Measurements from ENCODE around the gene CFAP410.
A peak's percentile ranks its signal among the peaks of the same experiment; 100 is the strongest.
"Not testable (repeated sequence)": the region's sequence is repeated elsewhere in the genome, so short reads cannot be mapped to it uniquely, and the experiment has no call there.

The CFAP410 gene

DNA sequence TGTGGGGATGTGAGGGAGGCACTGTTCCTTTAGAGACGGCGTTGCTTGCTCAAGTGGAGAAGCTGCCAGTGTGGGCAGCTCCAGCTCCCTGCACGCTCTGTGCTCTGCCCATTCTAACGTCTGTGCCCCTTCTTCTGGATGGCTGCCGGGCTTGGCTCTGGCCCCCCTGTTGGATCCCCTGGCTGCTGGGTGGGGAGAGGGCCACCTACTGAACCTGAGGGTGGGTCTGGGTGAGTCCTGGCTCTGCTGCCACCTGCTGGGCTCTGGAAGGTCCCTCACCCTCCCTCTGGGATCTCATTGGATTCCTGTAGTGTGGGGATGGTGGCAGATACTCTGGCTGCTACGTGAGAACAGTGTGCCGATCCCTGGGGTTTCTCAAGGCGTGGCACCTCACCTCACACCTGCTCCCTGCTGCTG is 34.3 kb downstream of the CFAP410 start:
- Histone ChIP-seq H3K9me3 (ENCODE audit: insufficient read depth, low read depth, low read length) (no peaks in the 10 kb centered on the region), H3K9ac (ENCODE audit: low read depth, low read length) (no peak overlapping the region), H3K4me1 (ENCODE audit: insufficient read depth, low read length) (no peaks in the 10 kb centered on the region; the same call in 1 of the 2 replicates), H3K27ac (ENCODE audit: low read length) (no peak overlapping the region), H3K36me3 (ENCODE audit: insufficient read depth, low read depth, low read length) (no peaks in the 10 kb centered on the region), H3K4me3 (ENCODE audit: low read length) (no peak overlapping the region), H3K27me3 (ENCODE audit: insufficient read depth, low read length) (no peaks in the 10 kb centered on the region)

DNA sequence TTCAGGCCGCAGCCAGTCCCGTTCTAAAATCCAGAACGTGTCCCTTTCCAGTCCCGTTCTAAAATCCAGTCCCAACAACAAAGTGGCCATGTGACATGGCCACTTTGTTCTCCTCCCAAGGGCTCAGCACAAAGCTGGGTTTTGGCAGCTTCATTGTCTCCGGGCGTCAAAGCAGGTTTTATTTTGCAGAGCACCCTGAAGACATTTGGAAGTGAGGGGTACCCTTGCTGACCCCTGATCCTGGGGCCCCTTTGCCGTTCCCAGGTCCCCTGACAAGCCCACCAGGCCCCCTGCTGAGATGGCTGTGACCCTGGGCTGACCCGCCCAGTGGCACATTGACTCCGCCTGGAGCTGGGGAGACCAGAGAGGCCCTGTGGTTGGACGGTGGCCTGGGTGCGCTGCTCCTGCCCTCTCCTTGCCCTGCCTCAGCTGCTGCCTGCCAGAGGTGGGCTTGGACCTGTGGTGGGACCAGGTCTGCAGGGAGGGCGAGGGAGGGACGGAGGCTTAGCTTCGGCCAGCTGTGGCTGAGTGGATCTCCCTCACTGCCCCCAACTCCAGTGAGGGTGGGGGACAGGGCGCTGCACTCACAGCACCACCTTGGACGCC is 35.1 kb downstream of the CFAP410 start:
- no peaks in the 10 kb centered on the region for H3K36me3 ChIP-seq (ENCODE audit: insufficient read depth, low read depth, low read length)
- H3K4me3 ChIP-seq (ENCODE audit: low read length), result no peak overlapping the region
- no peaks in the 10 kb centered on the region; the same call in 1 of the 2 replicates for H3K4me1 ChIP-seq (ENCODE audit: insufficient read depth, low read length)
- H3K27me3 ChIP-seq (ENCODE audit: insufficient read depth, low read length), result peaks cover 3% of the 10 kb centered on the region; the same call in 1 of the 2 replicates
- H3K27ac ChIP-seq (ENCODE audit: low read length), result no peak overlapping the region
- no peak overlapping the region for H3K9ac ChIP-seq (ENCODE audit: low read depth, low read length)
- no peaks in the 10 kb centered on the region for H3K9me3 ChIP-seq (ENCODE audit: insufficient read depth, low read depth, low read length)

- H3K4me1 ChIP-seq (ENCODE audit: insufficient read depth, low read length), result no peaks in the 10 kb centered on the region; the same call in 1 of the 2 replicates
- no peak overlapping the region for H3K27ac ChIP-seq (ENCODE audit: low read length)
- no peak overlapping the region for H3K9ac ChIP-seq (ENCODE audit: low read depth, low read length)
- no peak overlapping the region for H3K4me3 ChIP-seq (ENCODE audit: low read length)
- peaks cover 9% of the 10 kb centered on the region; the same call in 1 of the 2 replicates for H3K27me3 ChIP-seq (ENCODE audit: insufficient read depth, low read length)
- H3K9me3 ChIP-seq (ENCODE audit: insufficient read depth, low read depth, low read length), result no peaks in the 10 kb centered on the region
- no peaks in the 10 kb centered on the region for H3K36me3 ChIP-seq (ENCODE audit: insufficient read depth, low read depth, low read length)
Observed at GRCh38 chr21:44303490-44303981, 35.7 kb downstream of the CFAP410 start.

- peaks cover 16% of the 10 kb centered on the region; the same call in 1 of the 2 replicates for H3K27me3 ChIP-seq (ENCODE audit: insufficient read depth, low read length)
- not testable (repeated sequence) for H3K9me3 ChIP-seq (ENCODE audit: insufficient read depth, low read depth, low read length); H3K36me3 ChIP-seq (ENCODE audit: insufficient read depth, low read depth, low read length); H3K4me3 ChIP-seq (ENCODE audit: low read length); H3K4me1 ChIP-seq (ENCODE audit: insufficient read depth, low read length); H3K27ac ChIP-seq (ENCODE audit: low read length); H3K9ac ChIP-seq (ENCODE audit: low read depth, low read length)
Observed at GRCh38 chr21:44302573-44303401, 36.4 kb downstream of the CFAP410 start.

GRCh38 chr21:44301961-44302406 is 37.2 kb downstream of the CFAP410 start:
- Histone ChIP-seq H3K36me3 (ENCODE audit: insufficient read depth, low read depth, low read length) (no peaks in the 10 kb centered on the region), H3K9me3 (ENCODE audit: insufficient read depth, low read depth, low read length) (no peaks in the 10 kb centered on the region), H3K27me3 (ENCODE audit: insufficient read depth, low read length) (peaks cover 16% of the 10 kb centered on the region; the same call in 1 of the 2 replicates), H3K4me1 (ENCODE audit: insufficient read depth, low read length) (no peaks in the 10 kb centered on the region; the same call in 1 of the 2 replicates), H3K9ac (ENCODE audit: low read depth, low read length) (no peak overlapping the region), H3K27ac (ENCODE audit: low read length) (no peak overlapping the region), H3K4me3 (ENCODE audit: low read length) (no peak overlapping the region)

DNA sequence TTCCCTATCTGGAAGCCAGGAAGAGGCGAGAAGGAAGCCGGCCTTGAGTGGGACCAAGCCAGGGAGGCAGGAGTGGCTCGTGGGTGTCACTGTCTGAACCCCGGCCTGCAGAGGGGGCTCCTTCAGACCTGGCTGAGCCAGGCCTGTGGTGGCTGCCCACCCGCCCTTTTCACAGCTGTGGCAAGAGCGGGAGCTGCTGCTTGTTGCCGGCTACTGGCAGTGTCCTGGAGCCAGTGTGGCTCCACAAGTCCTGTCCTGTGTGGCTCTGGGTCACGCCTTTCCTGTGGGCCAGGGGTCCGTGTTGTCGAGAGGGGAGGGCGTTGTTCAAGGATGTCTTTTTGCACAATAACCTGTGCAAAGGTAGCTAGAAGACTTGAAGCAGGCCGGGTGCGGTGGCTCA is 38.0 kb downstream of the CFAP410 start:
- peak overlapping the region; percentile 61 for H3K4me3 ChIP-seq (ENCODE audit: low read length)
- H3K9ac ChIP-seq (ENCODE audit: low read depth, low read length), result peak overlapping the region; percentile 32; the same call in 1 of the 2 replicates
- H3K36me3 ChIP-seq (ENCODE audit: insufficient read depth, low read depth, low read length), result no peaks in the 10 kb centered on the region
- no peak overlapping the region for H3K27ac ChIP-seq (ENCODE audit: low read length)
- H3K9me3 ChIP-seq (ENCODE audit: insufficient read depth, low read depth, low read length), result no peaks in the 10 kb centered on the region
- peaks cover 16% of the 10 kb centered on the region; the same call in 1 of the 2 replicates for H3K27me3 ChIP-seq (ENCODE audit: insufficient read depth, low read length)
- no peaks in the 10 kb centered on the region; the same call in 1 of the 2 replicates for H3K4me1 ChIP-seq (ENCODE audit: insufficient read depth, low read length)

- H3K27ac ChIP-seq (ENCODE audit: low read length), result no peak overlapping the region
Observed at GRCh38 chr21:44300262-44300959, 38.8 kb downstream of the CFAP410 start.

GRCh38 chr21:44299458-44300261 is 39.5 kb downstream of the CFAP410 start, which contains the start of gene PFKL:
TSS of gene PFKL (plus strand) at chr21:44300053. CDS start at chr21:44300106, 53 bp downstream.
- Histone ChIP-seq H3K27me3 (ENCODE audit: insufficient read depth, low read length) (peaks cover 16% of the 10 kb centered on the region; the same call in 1 of the 2 replicates), H3K27ac (ENCODE audit: low read length) (no peak within 1 kb of the TSS), H3K9me3 (ENCODE audit: insufficient read depth, low read depth, low read length) (no peaks in the 10 kb centered on the region), H3K36me3 (ENCODE audit: insufficient read depth, low read depth, low read length) (no peaks in the 10 kb centered on the region), H3K9ac (ENCODE audit: low read depth, low read length) (peak within 1 kb of the TSS; percentile 70), H3K4me1 (ENCODE audit: insufficient read depth, low read length) (no peaks in the 10 kb centered on the region; the same call in 1 of the 2 replicates), H3K4me3 (ENCODE audit: low read length) (peak within 1 kb of the TSS; percentile 68)

More at GRCh38 chr21:44300262-44300959, 38.8 kb downstream of the CFAP410 start:
- Histone ChIP-seq H3K4me1 (ENCODE audit: insufficient read depth, low read length) (no peaks in the 10 kb centered on the region; the same call in 1 of the 2 replicates), H3K27me3 (ENCODE audit: insufficient read depth, low read length) (peaks cover 16% of the 10 kb centered on the region; the same call in 1 of the 2 replicates), H3K4me3 (ENCODE audit: low read length) (peak overlapping the region; percentile 61), H3K9me3 (ENCODE audit: insufficient read depth, low read depth, low read length) (no peaks in the 10 kb centered on the region), H3K9ac (ENCODE audit: low read depth, low read length) (peak overlapping the region; percentile 32; the same call in 1 of the 2 replicates), H3K36me3 (ENCODE audit: insufficient read depth, low read depth, low read length) (no peaks in the 10 kb centered on the region)

DNA sequence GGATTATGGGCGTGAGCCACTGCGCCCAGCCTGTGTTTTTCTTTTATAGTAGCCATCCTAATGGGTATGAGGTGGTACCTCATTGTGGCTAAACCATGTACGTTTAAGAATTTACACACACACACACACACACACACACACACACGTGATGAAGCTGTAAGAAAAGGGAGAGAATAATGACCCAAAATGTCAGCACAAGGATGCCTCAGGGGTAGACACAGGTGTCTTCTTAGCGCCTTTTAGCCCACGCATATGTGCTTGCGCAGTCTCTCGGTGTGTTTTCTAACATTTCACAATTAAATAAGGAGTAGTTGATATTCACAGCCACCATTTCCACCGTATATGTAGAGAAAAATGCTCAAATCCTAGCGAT is 40.1 kb downstream of the CFAP410 start:
- Histone ChIP-seq H3K4me3 (ENCODE audit: low read length) (peak overlapping the region; percentile 68), H3K9me3 (ENCODE audit: insufficient read depth, low read depth, low read length) (no peaks in the 10 kb centered on the region), H3K27me3 (ENCODE audit: insufficient read depth, low read length) (peaks cover 16% of the 10 kb centered on the region; the same call in 1 of the 2 replicates), H3K9ac (ENCODE audit: low read depth, low read length) (peak overlapping the region; percentile 70), H3K4me1 (ENCODE audit: insufficient read depth, low read length) (no peaks in the 10 kb centered on the region; the same call in 1 of the 2 replicates), H3K36me3 (ENCODE audit: insufficient read depth, low read depth, low read length) (no peaks in the 10 kb centered on the region), H3K27ac (ENCODE audit: low read length) (no peak overlapping the region)

- H3K9me3 ChIP-seq (ENCODE audit: insufficient read depth, low read depth, low read length), result no peaks in the 10 kb centered on the region
- no peaks in the 10 kb centered on the region for H3K36me3 ChIP-seq (ENCODE audit: insufficient read depth, low read depth, low read length)
- H3K4me3 ChIP-seq (ENCODE audit: low read length), result no peak overlapping the region
- no peaks in the 10 kb centered on the region; the same call in 1 of the 2 replicates for H3K4me1 ChIP-seq (ENCODE audit: insufficient read depth, low read length)
- peaks cover 16% of the 10 kb centered on the region; the same call in 1 of the 2 replicates for H3K27me3 ChIP-seq (ENCODE audit: insufficient read depth, low read length)
- no peak overlapping the region for H3K9ac ChIP-seq (ENCODE audit: low read depth, low read length)
- no peak overlapping the region for H3K27ac ChIP-seq (ENCODE audit: low read length)
Observed at GRCh38 chr21:44298301-44298700, 40.9 kb downstream of the CFAP410 start.

Data from iPS-20b (cell line).